NCI-H187 treated with DMSO at 0.1 percent for 48 hours (cell line): ENCODE data around the gene WASHC2C.
A peak's percentile ranks its signal among the peaks of the same experiment; 100 is the strongest.
"Not testable (repeated sequence)": the region's sequence is repeated elsewhere in the genome, so short reads cannot be mapped to it uniquely, and the experiment has no call there.

Experiments
- DNase-seq: peaks from one replicate; lab custom pipeline; 2025; lab: John Stamatoyannopoulos, UW

Gene WASHC2C

GRCh38 chr10:45726703-45727420 lies at the start of gene WASHC2C:
Gene WASHC2C (plus strand): TSS chr10:45727266. CDS start chr10:45727318, 52 bp downstream.
- peak; percentile 0 for DNase-seq

- DNase-seq = not testable (repeated sequence)
Observed at GRCh38 chr10:45678467-45678866, 48.6 kb upstream of the WASHC2C start.

- DNase-seq = not testable (repeated sequence)
Observed at GRCh38 chr10:45710200-45710796, 16.8 kb upstream of the WASHC2C start.

GRCh38 chr10:45711223-45711622 lies 15.8 kb upstream of the WASHC2C start:
- DNase-seq = not testable (repeated sequence)

GRCh38 chr10:45717053-45717452 lies 10.0 kb upstream of the WASHC2C start:
- DNase-seq = not testable (repeated sequence)

GRCh38 chr10:45717642-45718041 lies 9.4 kb upstream of the WASHC2C start:
- not testable (repeated sequence) for DNase-seq

GRCh38 chr10:45721503-45721902 lies 5.6 kb upstream of the WASHC2C start:
- DNase-seq = not testable (repeated sequence)

- not testable (repeated sequence) for DNase-seq
Observed at GRCh38 chr10:45723851-45724250, 3.2 kb upstream of the WASHC2C start.

- DNase-seq = not testable (repeated sequence)
Observed at GRCh38 chr10:45727421-45727965, 427 bp downstream of the WASHC2C start.

- DNase-seq = not testable (repeated sequence)
Observed at GRCh38 chr10:45734449-45734848, 7.4 kb downstream of the WASHC2C start.

GRCh38 chr10:45734867-45735266 lies 7.8 kb downstream of the WASHC2C start:
- not testable (repeated sequence) for DNase-seq

- not testable (repeated sequence) for DNase-seq
Observed at GRCh38 chr10:45741559-45741958, 14.5 kb downstream of the WASHC2C start.

GRCh38 chr10:45742014-45742413 lies 14.9 kb downstream of the WASHC2C start:
- not testable (repeated sequence) for DNase-seq

GRCh38 chr10:45751141-45751540 lies 24.1 kb downstream of the WASHC2C start:
- not testable (repeated sequence) for DNase-seq

GRCh38 chr10:45752210-45752609 lies 25.1 kb downstream of the WASHC2C start:
- not testable (repeated sequence) for DNase-seq

GRCh38 chr10:45753979-45754495 lies 27.0 kb downstream of the WASHC2C start:
- not testable (repeated sequence) for DNase-seq

- DNase-seq = not testable (repeated sequence)
Observed at GRCh38 chr10:45755083-45755482, 28.0 kb downstream of the WASHC2C start.

GRCh38 chr10:45756065-45756464 lies 29.0 kb downstream of the WASHC2C start:
- DNase-seq = not testable (repeated sequence)

GRCh38 chr10:45757661-45758396 lies 30.8 kb downstream of the WASHC2C start:
- DNase-seq = not testable (repeated sequence)

GRCh38 chr10:45761622-45762021 lies 34.6 kb downstream of the WASHC2C start:
- DNase-seq = not testable (repeated sequence)

- not testable (repeated sequence) for DNase-seq
Observed at GRCh38 chr10:45763037-45763436, 36.0 kb downstream of the WASHC2C start.

- not testable (repeated sequence) for DNase-seq
Observed at GRCh38 chr10:45768334-45768733, 41.3 kb downstream of the WASHC2C start.
